Inferior parietal cortex (tissue), 1 donor: Measurements from ENCODE around the gene SOCS2.
"Not testable (repeated sequence)": the region's sequence is repeated elsewhere in the genome, so short reads cannot be mapped to it uniquely, and the experiment has no call there.

Experiments used
- DNase-seq: peaks from one replicate; pipeline ENCODE4 v3.0.0-alpha.2; 2016; ENCODE audit errors: extremely low spot score

The SOCS2 gene

GRCh38 chr12:93593843-93594242, 21.4 kb downstream of the SOCS2 start:
- no peak for DNase-seq

GRCh38 chr12:93594766-93595311, 22.4 kb downstream of the SOCS2 start:
- DNase-seq = no peak

GRCh38 chr12:93595351-93595750, 22.9 kb downstream of the SOCS2 start:
- no peak for DNase-seq

- DNase-seq = no peak
These were observed 25.1 kb downstream of the SOCS2 start for GRCh38 chr12:93597608-93598007.

GRCh38 chr12:93599192-93599591, 26.7 kb downstream of the SOCS2 start:
- no peak for DNase-seq

- DNase-seq = no peak
These were observed 29.1 kb downstream of the SOCS2 start for GRCh38 chr12:93601591-93601990.

- no peak for DNase-seq
These were observed 30.6 kb downstream of the SOCS2 start for GRCh38 chr12:93602897-93603668.

GRCh38 chr12:93603762-93604161, 31.3 kb downstream of the SOCS2 start:
- DNase-seq = no peak

GRCh38 chr12:93608313-93608712, 35.8 kb downstream of the SOCS2 start:
- DNase-seq = no peak

- DNase-seq = no peak
These were observed 37.1 kb downstream of the SOCS2 start for GRCh38 chr12:93609281-93610192.

GRCh38 chr12:93612776-93613175, 40.3 kb downstream of the SOCS2 start:
- DNase-seq = no peak

GRCh38 chr12:93614917-93615596, 42.6 kb downstream of the SOCS2 start:
- DNase-seq = no peak

GRCh38 chr12:93616584-93617101, 44.2 kb downstream of the SOCS2 start:
- DNase-seq = no peak

- DNase-seq = no peak
These were observed 46.5 kb downstream of the SOCS2 start for GRCh38 chr12:93618891-93619410.

- DNase-seq = no peak
These were observed 49.5 kb downstream of the SOCS2 start for GRCh38 chr12:93621986-93622385.

GRCh38 chr12:93622485-93622884, 50.0 kb downstream of the SOCS2 start:
- DNase-seq = no peak

- no peak for DNase-seq
These were observed 52.3 kb downstream of the SOCS2 start for GRCh38 chr12:93624595-93625294.

GRCh38 chr12:93625295-93625645, 52.8 kb downstream of the SOCS2 start:
- not testable (repeated sequence) for DNase-seq

- no peak for DNase-seq
These were observed 53.7 kb downstream of the SOCS2 start for GRCh38 chr12:93626160-93626559.
